OCI-LY1 (cell line): ENCODE measurements around the gene RPN2.

Experiments used
- H2AFZ ChIP-seq: fragments of 200-600 bp; sonication (generic), shearing (Covaris generic); 2 replicates; pipeline ENCODE4 v1.6.0; 2014; ENCODE audit warnings: antibody characterized with exemption, mild to moderate bottlenecking, low read length
- H3F3A ChIP-seq: fragments of 200-600 bp; sonication (generic), shearing (Covaris generic); 2 replicates; pipeline ENCODE4 v1.6.0; 2014; ENCODE audit warnings: mild to moderate bottlenecking, antibody characterized with exemption, low read length, moderate library complexity; ENCODE audit not compliant: insufficient read depth
- H3K27ac ChIP-seq: fragments of 200-600 bp; sonication (generic); 2 replicates; pipeline ENCODE4 v1.5.1; 2014; ENCODE audit warnings: low read length, mixed run types, mild to moderate bottlenecking, low read depth; ENCODE audit not compliant: poor library complexity, severe bottlenecking
- H3K27me3 ChIP-seq: fragments of 200-600 bp; sonication (generic); 2 replicates; pipeline ENCODE4 v1.6.0; 2014; ENCODE audit warnings: antibody characterized with exemption, mild to moderate bottlenecking, low read length, moderate library complexity; ENCODE audit not compliant: insufficient read depth
- H3K36me3 ChIP-seq: fragments of 200-600 bp; sonication (generic); 2 replicates; pipeline ENCODE4 v1.6.1; 2014; ENCODE audit warnings: mild to moderate bottlenecking, antibody characterized with exemption, low read length, moderate library complexity, mixed read lengths; ENCODE audit not compliant: insufficient read depth
- H3K4me1 ChIP-seq: fragments of 200-600 bp; sonication (generic); 2 replicates; pipeline ENCODE4 v1.5.1; 2014; ENCODE audit warnings: mild to moderate bottlenecking, low read length, moderate library complexity; ENCODE audit not compliant: insufficient read depth, severe bottlenecking
- H3K4me2 ChIP-seq: fragments of 200-600 bp; sonication (generic), shearing (Covaris generic); 2 replicates; pipeline ENCODE4 v1.6.1; 2014; ENCODE audit warnings: low read length
- H3K4me3 ChIP-seq: fragments of 200-600 bp; sonication (generic); 2 replicates; pipeline ENCODE4 v1.5.1; 2014; ENCODE audit warnings: low read length, low read depth, mild to moderate bottlenecking, mixed read lengths; ENCODE audit not compliant: poor library complexity, severe bottlenecking
- H3K79me2 ChIP-seq: fragments of 200-600 bp; shearing (Covaris generic); 2 replicates; pipeline ENCODE4 v1.6.1; 2016; ENCODE audit warnings: mixed run types, low read length, mixed read lengths; ENCODE audit not compliant: insufficient read depth
- H3K9ac ChIP-seq: fragments of 200-600 bp; sonication (generic), shearing (Covaris generic); 2 replicates; pipeline ENCODE4 v1.6.1; 2014; ENCODE audit warnings: mild to moderate bottlenecking, low read length, mixed read lengths
- H3K9me2 ChIP-seq: fragments of 200-600 bp; sonication (generic), shearing (Covaris generic); 2 replicates; pipeline ENCODE4 v1.6.1; 2014; ENCODE audit warnings: low read depth, mild to moderate bottlenecking, low read length, mixed read lengths
- H3K9me3 ChIP-seq: fragments of 200-600 bp; shearing (Covaris generic); 2 replicates; pipeline ENCODE4 v1.6.1; 2014; ENCODE audit warnings: low read length, mixed read lengths
- H4K20me1 ChIP-seq: fragments of 200-600 bp; sonication (generic), shearing (Covaris generic); 2 replicates; pipeline ENCODE4 v1.6.0; 2016; ENCODE audit warnings: mild to moderate bottlenecking, low read length; ENCODE audit not compliant: insufficient read depth
- EZH2 ChIP-seq: fragments of 200-600 bp; sonication (generic), shearing (Covaris generic); IDR thresholded peaks from 2 replicates; pipeline ENCODE4 v1.8.0; 2017; ENCODE audit warnings: borderline replicate concordance, mixed run types, mild to moderate bottlenecking, antibody characterized with exemption, low read length, moderate library complexity, mixed read lengths
- TF ChIP-seq, protein P1 (sequence below): fragments of 200-600 bp; sonication (generic), shearing (Covaris generic); IDR thresholded peaks from 2 replicates; pipeline ENCODE4 v1.5.1; 2017; ENCODE audit warnings: mild to moderate bottlenecking, antibody characterized with exemption, low read length, moderate library complexity, mixed read lengths

The RPN2 gene

DNA sequence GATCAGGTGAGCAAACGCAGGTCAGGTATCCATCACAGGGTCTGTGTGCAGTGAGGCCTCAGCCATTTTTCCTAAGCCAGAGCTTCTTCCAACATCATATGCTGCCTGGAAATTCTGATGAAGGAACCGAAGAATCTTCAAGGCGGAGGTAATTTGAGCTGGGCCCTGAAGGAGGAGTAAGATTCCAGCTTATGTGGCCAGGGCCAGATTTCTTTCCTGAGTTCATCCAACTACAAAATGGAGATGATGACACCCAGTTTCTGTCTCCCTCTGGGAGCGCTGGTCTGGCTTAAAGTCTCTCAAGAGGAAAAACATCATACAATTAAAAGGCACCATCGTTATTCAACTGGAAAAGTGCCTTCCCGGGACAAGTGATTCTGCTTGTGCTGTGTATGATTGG, 103.4 kb downstream of the RPN2 start:
- H3K4me2 ChIP-seq = no peak overlapping the region
- H2AFZ ChIP-seq = no peak overlapping the region
- H3K4me1 ChIP-seq = no peaks in the 10 kb centered on the region
- no peak overlapping the region for H3K9ac ChIP-seq
- H3K9me3 ChIP-seq = no peaks in the 10 kb centered on the region
- H3K9me2 ChIP-seq = no peaks in the 10 kb centered on the region
- no peaks in the 10 kb centered on the region for H3F3A ChIP-seq
- no peak overlapping the region for H3K27ac ChIP-seq
- 0 out of 2 replicates have a peak, but pooled peaks cover 3% of the 10 kb centered on the region for H3K27me3 ChIP-seq
- no peaks in the 10 kb centered on the region for H4K20me1 ChIP-seq
- no peak for TF ChIP-seq EZH2
- TF ChIP-seq, protein P1, sequence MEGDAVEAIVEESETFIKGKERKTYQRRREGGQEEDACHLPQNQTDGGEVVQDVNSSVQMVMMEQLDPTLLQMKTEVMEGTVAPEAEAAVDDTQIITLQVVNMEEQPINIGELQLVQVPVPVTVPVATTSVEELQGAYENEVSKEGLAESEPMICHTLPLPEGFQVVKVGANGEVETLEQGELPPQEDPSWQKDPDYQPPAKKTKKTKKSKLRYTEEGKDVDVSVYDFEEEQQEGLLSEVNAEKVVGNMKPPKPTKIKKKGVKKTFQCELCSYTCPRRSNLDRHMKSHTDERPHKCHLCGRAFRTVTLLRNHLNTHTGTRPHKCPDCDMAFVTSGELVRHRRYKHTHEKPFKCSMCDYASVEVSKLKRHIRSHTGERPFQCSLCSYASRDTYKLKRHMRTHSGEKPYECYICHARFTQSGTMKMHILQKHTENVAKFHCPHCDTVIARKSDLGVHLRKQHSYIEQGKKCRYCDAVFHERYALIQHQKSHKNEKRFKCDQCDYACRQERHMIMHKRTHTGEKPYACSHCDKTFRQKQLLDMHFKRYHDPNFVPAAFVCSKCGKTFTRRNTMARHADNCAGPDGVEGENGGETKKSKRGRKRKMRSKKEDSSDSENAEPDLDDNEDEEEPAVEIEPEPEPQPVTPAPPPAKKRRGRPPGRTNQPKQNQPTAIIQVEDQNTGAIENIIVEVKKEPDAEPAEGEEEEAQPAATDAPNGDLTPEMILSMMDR = no peak
- H3K79me2 ChIP-seq = no peaks in the 10 kb centered on the region
- H3K36me3 ChIP-seq = no peaks in the 10 kb centered on the region
- no peak overlapping the region for H3K4me3 ChIP-seq

DNA sequence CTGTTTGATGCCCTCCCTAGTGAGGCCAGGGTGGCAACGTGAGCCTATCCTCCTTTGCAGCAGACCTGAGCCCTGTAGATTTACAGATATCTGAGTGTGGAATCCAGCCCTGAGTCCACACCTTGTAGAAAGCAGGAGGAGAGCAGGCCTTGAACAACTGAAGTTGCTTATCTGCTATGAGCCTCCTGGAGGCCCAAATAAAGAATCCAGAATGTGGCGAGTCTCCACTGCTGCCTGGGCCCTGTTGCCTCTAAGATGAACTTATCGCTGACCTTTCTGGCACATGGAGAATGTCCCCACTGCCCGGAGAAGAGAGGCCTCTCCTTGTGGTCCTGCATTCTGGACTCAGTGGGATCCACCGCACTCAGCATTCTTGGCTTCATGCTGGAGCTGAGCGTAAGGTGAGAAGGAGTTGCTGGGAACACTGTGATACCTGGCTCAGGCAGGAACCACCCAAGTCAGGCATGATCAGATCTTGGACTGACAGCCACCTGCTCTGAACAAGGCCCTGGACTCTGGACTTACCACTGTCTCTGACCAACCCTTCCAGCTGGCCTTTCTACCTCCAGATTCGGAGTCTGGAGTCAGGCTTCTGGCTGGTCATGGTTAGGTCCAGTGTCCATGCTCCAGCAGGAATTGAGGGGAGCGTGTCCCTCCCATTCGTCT, 104.5 kb downstream of the RPN2 start:
- H4K20me1 ChIP-seq = no peaks in the 10 kb centered on the region
- no peak overlapping the region for H3K4me3 ChIP-seq
- H2AFZ ChIP-seq = no peak overlapping the region

DNA sequence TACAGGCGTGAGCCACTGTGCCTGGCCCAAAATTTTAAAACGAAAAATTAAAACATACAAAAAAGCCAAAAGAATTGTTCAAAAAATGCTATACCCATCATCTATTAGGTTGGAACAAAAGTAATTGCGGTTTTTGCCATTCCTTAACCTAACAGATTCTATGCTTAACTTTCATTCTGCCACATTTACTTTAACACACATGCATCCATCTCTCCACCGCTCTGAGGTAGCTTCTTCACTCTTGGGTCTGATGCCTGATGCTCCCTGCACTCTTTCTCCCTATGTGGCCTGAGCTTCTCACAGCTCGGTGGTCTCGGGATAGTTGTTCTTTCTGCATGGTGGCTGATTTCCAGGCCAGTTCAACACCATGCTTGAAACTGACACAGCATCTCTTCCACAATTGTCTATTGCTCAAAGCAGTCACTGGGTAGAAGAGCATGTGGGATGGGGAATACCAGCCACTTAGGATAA, 105.6 kb downstream of the RPN2 start:
- no peaks in the 10 kb centered on the region for H3K9me3 ChIP-seq
- no peaks in the 10 kb centered on the region for H3F3A ChIP-seq
- H3K27me3 ChIP-seq = 0 out of 2 replicates have a peak, but pooled peaks cover 3% of the 10 kb centered on the region
- no peaks in the 10 kb centered on the region for H3K36me3 ChIP-seq
- peaks cover 7% of the 10 kb centered on the region for H3K4me1 ChIP-seq
- no peak overlapping the region for H3K9ac ChIP-seq
- peaks cover under 1% of the 10 kb centered on the region for H3K79me2 ChIP-seq
- TF ChIP-seq, protein P1 = no peak
- no peak for TF ChIP-seq EZH2
- H2AFZ ChIP-seq = no peak overlapping the region
- H3K27ac ChIP-seq = no peak overlapping the region
- no peak overlapping the region for H3K4me3 ChIP-seq
- H3K4me2 ChIP-seq = no peak overlapping the region
- H3K9me2 ChIP-seq = no peaks in the 10 kb centered on the region
- no peaks in the 10 kb centered on the region for H4K20me1 ChIP-seq

More for the DNA sequence above, 104.5 kb downstream of the RPN2 start:
- Histone ChIP-seq H3K9ac (no peak overlapping the region), H3K4me2 (no peak overlapping the region), H3K27me3 (0 out of 2 replicates have a peak, but pooled peaks cover 3% of the 10 kb centered on the region), H3K9me2 (no peaks in the 10 kb centered on the region), H3K9me3 (no peaks in the 10 kb centered on the region), H3K27ac (no peak overlapping the region), H3K79me2 (no peaks in the 10 kb centered on the region), H3K36me3 (no peaks in the 10 kb centered on the region), H3K4me1 (peaks cover 3% of the 10 kb centered on the region), H3F3A (no peaks in the 10 kb centered on the region)
- TF ChIP-seq, protein P1 = no peak
- no peak for TF ChIP-seq EZH2
